GM12878 (cell line): ENCODE results near the gene ASH1L. TPM values are rescaled to one million over a fixed set of nuclear protein-coding genes. Genes with fewer than 3 reads are reported as not detected.
A peak's percentile ranks its signal among the peaks of the same experiment; 100 is the strongest.

Source experiments
- ASH2L ChIP-seq: fragments of 300-600, 200-600 bp; sonication (generic); IDR thresholded peaks from 2 replicates; pipeline ENCODE4 v1.6.1; 2017; ENCODE audit warnings: low read depth, mild to moderate bottlenecking, borderline replicate concordance
- ATF3 ChIP-seq: IDR thresholded peaks from 2 replicates; pipeline ENCODE4 v1.6.1; 2011; ENCODE audit warnings: low read depth, mild to moderate bottlenecking, low read length, moderate library complexity, borderline replicate concordance; ENCODE audit errors: extremely low read depth
- BCL11A ChIP-seq: IDR thresholded peaks from 2 replicates; pipeline ENCODE4 v1.6.1; 2011; ENCODE audit warnings: low read depth, low read length
- EED ChIP-seq: sonication (generic); IDR thresholded peaks from 2 replicates; pipeline ENCODE4 v1.6.1; 2016; ENCODE audit warnings: antibody characterized with exemption, low read depth
- FOXK2 ChIP-seq: fragments of 450-650 bp; IDR thresholded peaks from 2 replicates; pipeline ENCODE4 v1.6.1; 2017; ENCODE audit warnings: mild to moderate bottlenecking, moderate library complexity
- HCFC1 ChIP-seq: fragments of 150-350 bp; IDR thresholded peaks from 2 replicates; pipeline ENCODE4 v1.6.1; 2014; ENCODE audit warnings: low read length
- IKZF2 ChIP-seq, 2 experiments: fragments of 450-650 bp; IDR thresholded peaks; 2 replicates each; pipeline ENCODE4 v1.6.1; 2017; ENCODE audit warnings: mild to moderate bottlenecking in 2 of 2, moderate library complexity in 2 of 2
- IRF4 ChIP-seq: IDR thresholded peaks from 2 replicates; pipeline ENCODE4 v1.6.1; 2011; ENCODE audit warnings: low read depth, low read length
- IRF5 ChIP-seq: fragments of 450-650 bp; IDR thresholded peaks from 2 replicates; pipeline ENCODE4 v1.6.1; 2017; ENCODE audit warnings: borderline replicate concordance
- JUND ChIP-seq: IDR thresholded peaks from 2 replicates; pipeline ENCODE4 v1.6.1; 2012; ENCODE audit warnings: low read depth, mild to moderate bottlenecking, low read length, improper control_type of control experiment, moderate library complexity
- MAX ChIP-seq: IDR thresholded peaks from 2 replicates; pipeline ENCODE4 v1.6.1; 2012; ENCODE audit warnings: low read depth, low read length, improper control_type of control experiment
- MEF2A ChIP-seq: IDR thresholded peaks from 2 replicates; pipeline ENCODE4 v1.6.1; 2011; ENCODE audit warnings: low read depth, mild to moderate bottlenecking, low read length, moderate library complexity; ENCODE audit not compliant: insufficient read depth
- MEF2B ChIP-seq: fragments of 450-650 bp; IDR thresholded peaks from 2 replicates; pipeline ENCODE4 v1.6.1; 2018; ENCODE audit warnings: mild to moderate bottlenecking, moderate library complexity; ENCODE audit not compliant: partially characterized antibody, poor library complexity, severe bottlenecking
- MLLT1 ChIP-seq: fragments of 450-650 bp; IDR thresholded peaks from 2 replicates; pipeline ENCODE4 v1.6.1; 2016; ENCODE audit warnings: mild to moderate bottlenecking
- MTA3 ChIP-seq: IDR thresholded peaks from 2 replicates; pipeline ENCODE4 v1.6.1; 2012; ENCODE audit warnings: low read length, inconsistent platforms, borderline replicate concordance
- MXI1 ChIP-seq: fragments of 150-350 bp; IDR thresholded peaks from 2 replicates; pipeline ENCODE4 v1.6.1; 2011; ENCODE audit warnings: low read depth, mild to moderate bottlenecking, inconsistent platforms, low read length, improper control_type of control experiment
- MYB ChIP-seq: fragments of 150-350 bp; IDR thresholded peaks from 2 replicates; pipeline ENCODE4 v1.6.1; 2014; ENCODE audit warnings: mild to moderate bottlenecking, low read depth, low read length, borderline replicate concordance
- MYC ChIP-seq: IDR thresholded peaks from 2 replicates; pipeline ENCODE4 v1.6.1; 2011; ENCODE audit warnings: mild to moderate bottlenecking, low read length, moderate library complexity, inconsistent platforms; ENCODE audit not compliant: insufficient read depth, insufficient replicate concordance, insufficient read length, severe bottlenecking
- NR2C1 ChIP-seq: fragments of 450-650 bp; IDR thresholded peaks from 2 replicates; pipeline ENCODE4 v1.6.1; 2017; ENCODE audit warnings: antibody characterized with exemption, mild to moderate bottlenecking, moderate library complexity
- PML ChIP-seq: IDR thresholded peaks from 2 replicates; pipeline ENCODE4 v1.6.1; 2012; ENCODE audit warnings: low read length, inconsistent platforms
- POLR2A ChIP-seq: IDR thresholded peaks from 2 replicates; pipeline ENCODE4 v1.6.1; 2011; ENCODE audit warnings: low read depth, mild to moderate bottlenecking, low read length
- POLR2AphosphoS5 ChIP-seq: IDR thresholded peaks from 2 replicates; pipeline ENCODE4 v1.6.1; 2011; ENCODE audit warnings: mild to moderate bottlenecking, low read length, inconsistent platforms
- RAD51 ChIP-seq: fragments of 450-650 bp; IDR thresholded peaks from 2 replicates; pipeline ENCODE4 v1.6.1; 2016; ENCODE audit warnings: moderate library complexity, mild to moderate bottlenecking, inconsistent platforms
- RCOR1 ChIP-seq: conservative IDR thresholded peaks from 2 replicates; pipeline ENCODE4 v1.6.1; 2012; ENCODE audit warnings: low read depth, low read length, improper control_type of control experiment
- STAT3 ChIP-seq: IDR thresholded peaks from 2 replicates; pipeline ENCODE4 v1.6.1; 2011; ENCODE audit warnings: low read depth, low read length, improper control_type of control experiment
- SUZ12 ChIP-seq: fragments of 200-600 bp; sonication (generic); IDR thresholded peaks from one replicate; pipeline ENCODE4 v1.6.1; 2018; ENCODE audit warnings: antibody characterized with exemption, mild to moderate bottlenecking; ENCODE audit not compliant: unreplicated experiment
- TBL1XR1 ChIP-seq: IDR thresholded peaks from 2 replicates; pipeline ENCODE4 v1.6.1; 2012; ENCODE audit warnings: low read depth, low read length, improper control_type of control experiment
- TCF3 ChIP-seq: IDR thresholded peaks from 2 replicates; pipeline ENCODE4 v1.6.1; 2012; ENCODE audit warnings: low read depth, mild to moderate bottlenecking, low read length, borderline replicate concordance; ENCODE audit not compliant: insufficient read depth
- TCF7 ChIP-seq: IDR thresholded peaks from 2 replicates; pipeline ENCODE4 v1.6.1; 2014; ENCODE audit warnings: antibody characterized with exemption, borderline replicate concordance
- YBX1 ChIP-seq: fragments of 450-650 bp; IDR thresholded peaks from 2 replicates; pipeline ENCODE4 v1.6.1; 2016; ENCODE audit warnings: antibody characterized with exemption
- polyA plus RNA-seq, 11 experiments: library from polyadenylated mRNA; depleted of rRNA in 4 of 11; unstranded in 6 of 11; stranded (reverse) in 5 of 11; fragments of >200 nt; fragmentation: Nextera tagmentation in 4 of 11; fragmentation: Illumina TruSeq in 1 of 11; extraction: Ambion mirVana in 4 of 11; extraction: Trizol in 1 of 11; gene quantifications; 1 replicate in 1 of 11; 2 replicates in 10 of 11; pipeline versions ENCODE4 v1.2.1 to v1.2.3, GENCODE V29; 2011 to 2016; ENCODE audit warnings: inconsistent platforms in 2 of 11, missing spikeins in 2 of 11, low read depth in 1 of 11
- total RNA-seq, 4 experiments: library from RNA; depleted of rRNA in 3 of 4; stranded (reverse); fragments of >200 nt in 3 of 4; fragmentation: Illumina TruSeq in 1 of 4; extraction: Trizol in 1 of 4; gene quantifications; 2 replicates each; pipeline versions ENCODE4 v1.2.1 to v1.2.3, GENCODE V29; 2013 to 2021

Gene ASH1L
- total and polyA plus RNA-seq, 10 of the 15 experiments (the other 5 are each of a cell fraction or from before 2014, with no cell fraction given): 1.7 to 23.9 (median 16.6) TPM

GRCh38 chr1:155562581-155563376 is at the start of gene ASH1L (continued):
- TF ChIP-seq MTA3 (no peak), TBL1XR1 (0 out of 2 replicates have a peak, but pooled peaks have one; percentile 50), IRF4 (no peak), IKZF2 (IDR thresholded peaks at IDR 0.05) (peak in 1 of 2 experiments; percentile 30; a peak in 1 of 4 replicates), RCOR1 (no peak), NR2C1 (no peak), MLLT1 (peak; percentile 85), TCF7 (no peak), PML (peak; percentile 92; the same call in 1 of the 2 replicates), MXI1 (peak; percentile 85; the same call in 1 of the 2 replicates), EED (no peak), RAD51 (no peak), IRF5 (no peak), JUND (peak; percentile 98), TCF3 (peak; percentile 87), MYB (no peak), BCL11A (no peak), MEF2A (no peak), POLR2A (peak; percentile 89), HCFC1 (no peak), POLR2AphosphoS5 (peak; percentile 98), ASH2L (peak; percentile 83; the same call in 1 of the 2 replicates), YBX1 (no peak), FOXK2 (peak; percentile 99), SUZ12 (no peak), MEF2B (peak; percentile 38), MAX (no peak; the same call in 1 of the 2 replicates), ATF3 (no peak), STAT3 (no peak), MYC (peak; percentile 48)
